Right lobe of liver (tissue), 4 donors: ENCODE results near the gene ZBED5.

Experiments
- CTCF ChIP-seq, 4 donors: fragments of 200-600 bp in 3 of 4; fragments of 450-650 bp in 1 of 4; IDR thresholded peaks; one replicate each; pipeline versions ENCODE4 v1.5.1 to v1.8.0; 2016 to 2022; ENCODE audit warnings: antibody characterized with exemption in 4 of 4, mild to moderate bottlenecking in 2 of 4
- POLR2A ChIP-seq: fragments of 450-650 bp; IDR thresholded peaks from one replicate; pipeline ENCODE4 v1.6.1; 2017; ENCODE audit warnings: antibody characterized with exemption, mild to moderate bottlenecking
- donor health status: DM: no; HTN: no; CAD: no.
- donor health status: DM: no; HTN: no; CAD: no.
- donor health status: DM: no; HTN: yes; CAD: no.

- no peak for TF ChIP-seq CTCF (IDR thresholded peaks at IDR 0.05)
- TF ChIP-seq POLR2A, result no peak
These were observed 52.1 kb downstream of the ZBED5 start for GRCh38 chr11:10805741-10806140.
